HG02981 (cell line): ENCODE data around the gene DYNC2H1.

ENCODE experiments used
- ATAC-seq: cut with Tn5 transposase; IDR thresholded peaks from one replicate; pipeline ENCODE4 v1.9.1; 2021; ENCODE audit warnings: mild to moderate bottlenecking, moderate library complexity; ENCODE audit not compliant: unreplicated experiment

Gene DYNC2H1

DNA sequence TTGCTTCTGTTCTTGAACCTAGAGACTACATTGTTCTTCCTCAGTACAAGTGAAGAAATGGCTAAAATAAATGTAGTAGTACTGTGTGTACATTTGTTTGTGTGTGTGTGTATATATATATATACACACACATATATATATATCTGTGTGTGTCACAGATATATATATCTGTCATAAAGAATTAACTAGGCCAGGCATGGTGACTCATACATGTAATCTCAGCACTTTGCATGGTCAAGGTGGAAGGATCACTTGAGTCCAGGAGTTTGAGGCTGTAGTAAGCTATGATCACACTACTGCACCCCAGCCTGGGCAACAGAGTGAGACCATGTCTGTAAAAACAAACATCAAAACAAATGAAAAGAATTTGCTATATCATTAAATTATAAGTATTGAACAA lies 164.8 kb downstream of the DYNC2H1 start:
- ATAC-seq = no peak

DNA sequence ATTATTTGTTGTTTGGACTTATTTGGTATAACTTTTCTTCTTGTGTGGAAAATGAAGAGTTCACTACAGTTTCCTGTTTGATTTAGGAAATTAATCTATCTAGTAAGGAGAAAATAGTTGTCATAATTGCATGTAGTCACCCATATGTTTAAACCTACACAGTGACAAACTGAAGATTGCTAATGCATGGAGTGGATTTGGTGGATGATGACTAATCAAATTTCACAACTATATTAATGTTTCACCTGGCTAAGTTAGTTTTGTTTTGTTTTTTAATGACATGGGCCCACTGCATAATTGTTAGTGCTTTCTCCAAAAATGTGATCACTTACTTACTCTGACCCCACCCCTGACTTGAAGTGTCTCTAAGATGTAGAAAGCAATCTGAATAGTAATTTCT lies 170.6 kb downstream of the DYNC2H1 start:
- ATAC-seq = no peak

- no peak for ATAC-seq
Measured at GRCh38 chr11:103281301-103281700, 172.1 kb downstream of the DYNC2H1 start.

GRCh38 chr11:103284260-103284659 lies 175.0 kb downstream of the DYNC2H1 start:
- ATAC-seq = no peak

DNA sequence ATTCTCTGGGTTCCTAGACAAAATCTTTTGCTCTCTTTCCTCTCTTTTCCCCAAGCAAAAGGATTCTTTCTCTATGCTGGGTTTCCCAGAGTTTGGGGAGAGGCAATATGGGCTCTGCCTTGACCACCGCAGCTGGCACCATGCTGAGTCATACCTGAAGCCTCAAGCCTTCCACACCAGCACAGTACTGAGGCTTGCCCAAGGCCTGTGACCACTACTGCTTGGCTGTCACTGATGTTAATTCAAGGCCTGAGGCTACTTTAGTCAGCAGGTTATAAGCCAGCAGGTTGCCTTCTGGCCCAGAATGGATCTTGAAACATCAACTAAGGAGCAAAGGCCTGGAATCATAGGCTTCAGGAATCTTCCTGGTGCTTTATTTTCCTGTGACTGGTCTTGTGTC lies 185.3 kb downstream of the DYNC2H1 start:
- ATAC-seq = no peak

DNA sequence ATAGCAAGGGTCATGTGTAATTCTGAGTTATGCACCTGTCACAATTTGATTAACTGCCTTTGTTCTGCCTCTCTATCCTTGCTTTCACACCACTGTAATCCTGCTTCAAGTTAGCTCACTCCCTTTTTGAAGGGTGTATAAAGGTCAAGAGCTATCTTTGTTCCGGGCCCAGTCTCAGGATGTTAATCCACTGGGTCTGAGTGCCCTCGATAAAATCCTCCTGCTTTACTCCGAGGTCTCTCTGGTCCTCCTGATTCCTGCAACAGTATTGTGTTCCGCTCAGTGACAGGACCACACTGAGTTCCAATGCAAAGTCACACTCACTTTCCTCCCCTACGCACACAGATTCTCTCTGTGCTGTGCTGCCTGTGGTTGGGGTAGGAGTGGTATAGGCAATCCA lies 186.5 kb downstream of the DYNC2H1 start:
- ATAC-seq = no peak

DNA sequence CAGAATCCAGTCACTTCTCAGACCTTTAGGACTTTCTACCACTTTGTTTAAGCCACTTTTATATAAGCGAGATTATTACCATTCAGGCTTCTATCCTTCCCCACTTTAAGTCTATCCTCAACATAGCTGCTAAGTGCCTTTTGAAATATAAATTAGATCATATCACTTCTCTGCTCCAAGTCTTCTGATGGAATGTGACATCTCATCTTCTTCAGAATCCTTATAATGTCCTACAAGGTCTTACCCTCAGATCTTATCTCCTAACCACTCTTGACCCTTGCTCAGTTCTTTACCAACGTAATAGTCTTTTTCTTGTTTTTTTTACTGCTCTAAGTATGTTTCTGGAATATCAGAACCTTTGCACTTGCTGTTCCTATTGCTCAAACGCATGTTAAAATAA lies 188.7 kb downstream of the DYNC2H1 start:
- ATAC-seq = no peak

- ATAC-seq = no peak
Measured at GRCh38 chr11:103315248-103315647, 206.0 kb downstream of the DYNC2H1 start.

DNA sequence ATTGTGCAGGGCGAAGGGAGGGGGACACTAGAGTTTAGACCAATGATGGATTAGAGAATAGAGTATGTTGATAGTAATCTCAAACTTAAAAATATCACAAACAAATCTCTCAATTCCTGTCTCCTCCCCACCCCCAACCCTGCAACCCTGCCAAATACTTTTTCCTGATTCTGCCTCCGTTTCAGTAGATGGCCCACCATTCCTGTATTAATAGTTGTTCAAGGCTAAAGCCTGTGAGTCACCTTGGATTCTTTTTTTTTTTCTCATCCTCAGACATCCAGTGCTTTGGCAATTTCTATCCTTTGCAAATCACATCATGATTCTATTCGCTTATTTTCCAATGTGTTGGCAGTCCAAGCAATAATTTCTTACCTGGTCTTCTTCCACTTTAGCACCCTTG lies 207.9 kb downstream of the DYNC2H1 start:
- no peak for ATAC-seq

- no peak for ATAC-seq
Measured at GRCh38 chr11:103322821-103323220, 213.6 kb downstream of the DYNC2H1 start.

DNA sequence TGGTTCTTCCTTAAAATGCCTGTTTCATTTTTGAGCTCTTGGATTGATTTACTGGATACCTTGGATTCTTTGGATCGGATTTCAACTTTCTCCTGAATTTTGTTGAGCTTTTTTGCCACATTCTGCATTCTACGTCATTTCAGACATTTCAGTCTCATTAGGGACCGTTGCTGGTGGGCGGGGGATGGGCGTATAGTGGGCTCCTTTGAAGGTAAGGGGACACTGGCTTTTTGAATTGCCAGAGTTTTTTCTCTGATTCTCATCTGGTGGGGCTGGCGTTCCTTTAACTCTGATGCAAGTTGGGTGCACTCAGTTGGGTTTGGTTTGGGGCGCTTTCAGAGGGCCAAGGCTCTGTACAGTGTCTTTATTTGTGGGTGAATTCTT lies 216.5 kb downstream of the DYNC2H1 start:
- no peak for ATAC-seq

DNA sequence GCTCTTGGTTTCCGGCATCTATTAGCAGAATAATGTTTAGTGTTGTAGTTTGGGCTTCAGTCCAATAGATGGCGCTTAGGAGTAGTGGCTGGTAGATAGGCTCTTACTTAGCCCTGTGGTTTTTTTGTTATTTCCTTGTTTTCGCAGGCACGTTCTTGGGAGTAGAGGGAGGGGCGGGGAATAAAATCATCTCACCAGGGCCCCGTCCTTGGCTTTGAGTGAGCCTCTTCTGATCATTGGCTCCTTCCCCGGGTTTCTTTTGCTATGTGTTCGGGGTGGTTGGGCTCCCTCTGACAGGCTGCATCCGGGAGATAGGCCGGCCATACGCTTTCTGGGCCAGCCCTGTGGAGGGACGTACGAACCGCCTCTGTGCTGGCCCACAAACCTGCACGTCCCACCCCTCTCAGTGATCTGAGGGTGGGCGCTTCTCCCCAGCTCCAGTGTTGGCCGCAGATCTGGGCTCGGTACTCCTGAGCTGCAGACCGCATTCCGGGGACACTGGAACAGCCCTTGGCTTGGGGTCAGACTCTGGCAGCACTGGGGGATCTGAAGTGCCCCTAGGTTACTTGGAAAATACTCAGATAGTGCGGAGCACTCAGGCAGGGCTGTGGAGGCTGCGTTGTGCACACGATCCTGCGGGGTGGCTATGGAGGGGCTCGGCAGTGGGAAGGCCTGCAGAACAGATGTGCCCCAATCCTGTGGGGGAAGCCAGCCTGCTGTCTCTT lies 217.0 kb downstream of the DYNC2H1 start:
- ATAC-seq = peak; percentile 97

GRCh38 chr11:103327721-103328120 lies 218.5 kb downstream of the DYNC2H1 start:
- ATAC-seq = no peak

DNA sequence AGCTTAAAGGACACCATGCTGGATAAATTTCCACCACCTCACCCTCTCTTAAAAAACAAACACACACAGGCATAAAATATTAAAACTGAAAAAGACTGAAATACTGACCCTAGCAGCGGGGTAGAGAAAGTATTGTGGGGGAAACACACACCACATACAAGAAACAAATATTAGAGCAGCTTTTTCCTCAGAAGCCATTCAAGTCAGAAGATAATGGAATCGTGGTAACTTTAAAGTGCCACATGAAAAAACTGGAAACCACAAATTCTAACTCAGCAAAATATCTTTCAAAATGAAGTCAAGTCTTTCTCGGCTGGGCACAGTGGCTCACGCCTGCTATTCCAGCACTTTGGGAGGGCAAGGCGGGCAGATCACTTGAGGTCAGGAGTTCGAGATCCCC lies 223.2 kb downstream of the DYNC2H1 start:
- no peak for ATAC-seq

DNA sequence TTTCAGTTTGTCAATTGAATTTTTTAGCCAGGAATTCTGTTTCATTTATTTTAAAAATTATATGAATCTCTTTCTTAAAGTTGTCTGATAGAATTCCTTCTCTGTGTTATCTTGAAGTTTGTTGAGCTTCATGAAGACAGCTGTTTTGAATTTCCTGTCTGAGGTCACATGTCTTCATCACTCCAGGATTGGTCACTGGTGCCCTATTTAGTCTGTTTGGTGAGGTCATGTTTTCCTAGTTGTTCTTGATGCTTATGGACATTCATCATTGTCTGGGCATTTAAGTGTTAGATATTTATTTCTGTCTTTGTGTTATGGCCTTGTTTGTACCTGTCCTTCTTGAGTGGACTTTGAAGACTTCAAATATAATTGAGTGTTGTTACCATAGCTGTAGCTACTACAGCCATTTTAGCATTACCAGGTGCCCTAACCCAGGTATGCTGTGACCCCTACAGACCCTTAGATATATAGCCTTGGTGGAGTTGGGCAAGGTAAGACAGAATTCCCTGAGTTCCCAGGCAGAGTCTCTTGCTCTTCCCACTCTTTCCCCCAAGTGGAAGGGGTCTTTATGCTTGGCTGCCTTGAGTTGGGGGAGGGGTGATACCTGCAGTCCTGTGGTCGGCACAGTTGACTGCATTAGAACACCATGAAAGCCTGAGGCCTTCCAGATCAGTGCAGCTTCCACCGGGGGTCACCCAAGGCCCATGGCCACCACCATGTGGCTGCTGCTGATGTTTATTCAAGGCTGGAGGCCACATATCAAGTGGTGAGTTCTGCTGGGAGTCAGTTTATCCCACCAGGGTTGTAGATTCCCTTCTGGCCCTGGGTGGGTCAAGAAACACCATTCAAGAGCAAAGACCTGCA lies 229.6 kb downstream of the DYNC2H1 start:
- no peak for ATAC-seq

- no peak for ATAC-seq
Measured at GRCh38 chr11:103339485-103339857, 230.2 kb downstream of the DYNC2H1 start.

DNA sequence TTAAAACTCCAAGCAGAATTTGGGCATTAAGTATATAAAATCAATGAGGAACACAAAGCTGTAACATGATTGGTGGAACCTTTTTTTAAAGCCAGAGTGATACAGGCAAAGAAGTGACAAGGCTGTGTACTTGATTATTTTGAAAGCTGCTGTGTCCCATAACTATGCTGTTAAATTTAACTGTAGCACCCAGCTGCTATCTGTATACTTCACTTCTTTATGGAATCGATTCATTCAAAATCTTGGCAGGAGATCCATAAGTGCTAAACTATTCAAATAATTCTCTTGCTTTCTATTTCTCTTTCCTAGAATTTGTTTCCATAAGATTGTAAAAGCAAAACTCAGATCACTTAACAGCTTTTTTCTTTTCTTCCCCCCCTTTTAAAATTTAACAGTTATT lies 231.7 kb downstream of the DYNC2H1 start:
- no peak for ATAC-seq

DNA sequence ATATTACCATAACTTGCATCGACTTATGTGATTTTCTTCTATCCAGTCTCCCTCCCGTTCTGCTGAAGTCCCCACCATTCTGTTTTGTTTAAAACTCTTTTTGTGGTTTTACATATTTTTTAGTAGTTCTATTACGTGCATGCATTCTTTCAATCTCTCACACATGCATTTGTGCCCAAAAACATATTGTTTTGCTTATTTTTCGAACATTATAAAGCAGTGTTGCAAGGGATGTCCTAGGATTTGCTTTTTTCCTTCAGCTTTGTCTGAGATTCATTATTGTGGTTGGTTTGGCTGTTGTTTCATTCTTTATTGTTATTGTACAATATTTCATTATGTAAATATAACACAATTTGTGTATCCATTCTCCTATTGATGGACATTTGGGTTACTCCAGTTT lies 235.7 kb downstream of the DYNC2H1 start:
- no peak for ATAC-seq

- no peak for ATAC-seq
Measured at GRCh38 chr11:103349595-103349994, 240.4 kb downstream of the DYNC2H1 start.

DNA sequence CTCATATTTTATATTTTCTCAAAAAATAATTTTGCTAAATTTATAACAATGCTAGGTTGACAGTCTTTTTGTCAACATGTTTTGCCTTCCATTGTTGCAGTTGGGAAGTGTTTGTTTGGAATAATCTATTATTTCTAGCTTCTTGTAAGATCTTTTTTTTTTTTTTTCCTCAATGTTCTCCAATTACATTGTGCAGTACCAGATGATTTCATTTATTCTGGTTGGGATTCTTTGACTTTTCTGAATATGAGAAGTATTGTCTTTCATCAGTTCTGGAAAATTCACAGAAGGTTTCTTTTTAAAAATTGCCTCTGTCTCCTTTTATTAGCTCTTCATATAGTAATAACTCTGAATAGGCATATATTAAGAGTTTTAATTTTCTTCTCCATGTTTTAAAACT lies 245.4 kb downstream of the DYNC2H1 start:
- ATAC-seq = no peak

DNA sequence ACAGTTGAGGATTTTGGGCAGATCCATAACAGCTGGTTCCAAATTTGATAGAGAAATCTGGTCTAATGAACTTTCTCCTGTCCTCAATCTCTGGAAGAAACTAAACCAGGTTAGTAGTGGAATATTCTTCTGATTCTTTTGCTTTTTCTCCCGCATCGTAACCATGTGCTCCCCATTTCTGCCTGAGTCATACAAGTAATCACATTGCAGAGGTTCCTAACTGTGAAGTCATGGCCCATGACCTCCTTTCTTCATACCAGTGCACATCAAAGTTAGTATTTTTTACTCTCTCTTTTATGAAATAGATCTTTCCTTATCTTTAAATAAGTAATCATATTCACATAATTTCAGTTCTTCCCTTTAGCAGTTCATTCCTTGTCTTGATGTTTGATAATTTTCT lies 249.0 kb downstream of the DYNC2H1 start:
- ATAC-seq = no peak

- ATAC-seq = no peak
Measured at GRCh38 chr11:103359216-103359615, 250.0 kb downstream of the DYNC2H1 start.
